Endometrial microvascular endothelial cells (primary cell): ENCODE measurements around the gene TLE1. TPM values are rescaled to one million over a fixed set of nuclear protein-coding genes. Genes with fewer than 3 reads are reported as not detected.

Experiments used
- in situ Hi-C: cut with HindIII; loops from 2 replicates; pipeline ENCODE4 v1.10.0; 2017; ENCODE audit warnings: low sequenced_read_pairs, low pct_unique_long_range_greater_than_20kb; ENCODE audit errors: inconsistent ontology term
- total RNA-seq: library from RNA; depleted of rRNA; stranded (reverse); fragments of >200 nt; gene quantifications from one replicate; pipeline ENCODE4 v1.2.3, GENCODE V29; 2015; ENCODE audit errors: inconsistent ontology term

The TLE1 gene
- total RNA-seq, 1 donor from 2014 or later: 16.9 TPM

GRCh38 chr9:81543695-81544094 is 145.7 kb downstream of the TLE1 start:
- in situ Hi-C loops: no loop called here

- in situ Hi-C loops: no loop called here
Measured at GRCh38 chr9:81542118-81542889, 147.0 kb downstream of the TLE1 start.

- in situ Hi-C loops: no loop called here
Measured at GRCh38 chr9:81540142-81540710, 149.1 kb downstream of the TLE1 start.

GRCh38 chr9:81539317-81539716 is 150.0 kb downstream of the TLE1 start:
- in situ Hi-C loops: no loop called here

DNA sequence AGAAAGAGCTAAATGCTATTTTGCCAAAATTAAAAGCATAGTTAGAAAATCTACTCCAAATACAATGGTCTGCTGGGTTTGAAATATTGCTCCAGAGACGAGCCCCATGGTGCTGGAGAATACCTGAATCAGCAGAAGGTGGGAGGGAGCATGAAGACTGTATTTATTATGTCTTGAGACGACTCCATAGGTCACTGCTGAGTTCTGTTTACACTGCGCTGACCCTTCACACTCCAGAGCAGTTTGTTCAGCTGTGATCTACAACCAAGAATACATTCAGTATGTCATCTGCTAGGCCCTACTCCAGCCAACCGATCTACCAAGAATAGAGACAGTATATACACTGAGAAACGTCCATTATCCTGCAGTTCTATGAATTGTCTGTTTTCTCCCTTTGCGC is 150.5 kb downstream of the TLE1 start:
- in situ Hi-C loops: no loop called here

GRCh38 chr9:81537964-81538363 is 151.4 kb downstream of the TLE1 start:
- in situ Hi-C loops: no loop called here

DNA sequence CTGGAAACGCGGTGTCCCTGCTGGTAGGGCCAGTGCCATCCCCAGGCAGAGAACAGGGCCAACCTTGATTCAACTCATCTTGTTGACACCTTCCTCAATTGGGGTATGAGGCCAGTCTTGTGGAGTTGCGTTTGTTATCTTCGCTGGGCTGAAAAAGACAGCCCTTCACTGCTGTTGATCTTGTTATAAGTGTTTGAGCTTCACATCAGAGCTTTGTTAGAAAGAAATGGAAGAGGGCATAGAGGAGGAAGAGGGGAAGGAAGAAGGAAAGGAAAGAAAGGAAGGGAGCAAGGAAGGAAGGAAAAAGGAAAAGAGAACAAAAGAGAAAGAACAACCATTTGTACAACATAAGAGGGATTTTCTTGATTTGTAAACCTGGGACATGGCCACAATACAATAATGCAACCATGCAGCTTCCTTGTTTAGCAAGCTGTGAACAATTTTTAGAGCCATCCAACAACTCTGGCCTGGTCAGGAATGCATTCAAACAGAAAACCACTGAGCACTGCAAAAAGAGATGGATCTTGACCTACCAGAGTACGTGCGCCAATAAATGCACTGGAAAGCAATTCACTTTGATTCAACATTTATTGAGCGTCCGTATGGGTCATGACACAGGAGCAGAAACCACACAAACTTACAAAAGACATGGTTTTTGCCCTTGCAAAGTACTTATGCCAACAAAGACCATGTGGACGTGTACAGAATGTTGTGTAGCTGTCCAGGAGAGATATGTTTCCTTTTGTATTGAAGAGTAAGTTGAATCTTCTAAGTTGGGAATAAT is 152.9 kb downstream of the TLE1 start:
- in situ Hi-C loops: no loop called here

DNA sequence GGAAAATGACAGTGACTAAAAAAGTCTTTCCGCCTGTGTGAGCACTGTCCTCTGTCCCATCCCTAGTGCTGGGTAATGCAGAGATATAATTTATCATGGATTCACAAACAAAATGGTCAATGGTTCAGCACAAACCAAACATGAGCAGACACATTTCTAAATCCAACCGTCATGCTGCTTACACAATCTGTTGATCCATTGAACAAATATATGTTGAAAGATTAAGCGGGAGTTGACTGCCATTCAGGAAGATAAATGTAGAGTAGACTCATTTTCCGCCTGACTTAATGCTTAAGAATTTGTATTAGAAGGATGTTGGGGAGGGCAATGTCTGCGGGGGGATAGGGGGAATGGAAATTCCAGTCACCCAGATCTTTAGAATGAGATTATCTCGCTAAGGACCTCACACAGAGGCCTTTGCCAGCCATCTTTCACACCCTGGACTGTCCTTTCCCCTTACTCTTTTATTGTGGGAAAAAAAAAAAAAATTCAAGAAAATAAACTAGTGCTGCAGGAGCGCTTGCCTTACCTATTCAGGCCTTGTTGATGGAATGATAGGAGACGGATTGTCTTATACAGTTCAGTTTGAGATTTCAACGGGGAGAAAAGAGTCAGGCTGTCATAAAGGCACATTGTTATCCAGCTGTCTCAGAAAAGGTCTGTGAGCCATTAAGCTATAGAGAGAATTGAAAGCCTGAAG is 153.7 kb downstream of the TLE1 start:
- in situ Hi-C loops: no loop called here

GRCh38 chr9:81534138-81534875 is 155.0 kb downstream of the TLE1 start:
- in situ Hi-C loops: no loop called here

Other genes starting within 250 kb of the TLE1 start
- not detected for gene SPATA31D4, start 238.9 kb upstream of the TLE1 start, total RNA-seq